HEK293 (cell line): ENCODE results near the gene MGA.

Experiments
- GLIS2 ChIP-seq: fragments of 450-650 bp; formaldehyde crosslinking; IDR thresholded peaks from 2 replicates; pipeline ENCODE4 v1.5.1; 2016; ENCODE audit warnings: missing biosample characterization, missing genetic modification characterization
- KLF17 ChIP-seq: fragments of 450-650 bp; formaldehyde crosslinking; IDR thresholded peaks from 2 replicates; pipeline ENCODE4 v1.5.1; 2016; ENCODE audit warnings: missing biosample characterization, missing genetic modification characterization
- KLF7 ChIP-seq: fragments of 450-650 bp; formaldehyde crosslinking; IDR thresholded peaks from 2 replicates; pipeline ENCODE4 v1.5.1; 2016; ENCODE audit warnings: missing biosample characterization, missing genetic modification characterization, borderline replicate concordance
- OVOL3 ChIP-seq: fragments of 450-650 bp; formaldehyde crosslinking; IDR thresholded peaks from 2 replicates; pipeline ENCODE4 v1.5.1; 2016; ENCODE audit warnings: missing biosample characterization, missing genetic modification characterization
- SP2 ChIP-seq: fragments of 450-650 bp; formaldehyde crosslinking; IDR thresholded peaks from 2 replicates; pipeline ENCODE4 v1.5.1; 2016; ENCODE audit warnings: missing biosample characterization, missing genetic modification characterization
- SP3 ChIP-seq: fragments of 450-650 bp; formaldehyde crosslinking; IDR thresholded peaks from 2 replicates; pipeline ENCODE4 v1.5.1; 2016; ENCODE audit warnings: missing biosample characterization, missing genetic modification characterization
- TRIM28 ChIP-seq: IDR thresholded peaks from 2 replicates; pipeline ENCODE4 v1.6.1; 2011; ENCODE audit warnings: low read length, control low read depth, borderline replicate concordance
- WT1 ChIP-seq: fragments of 450-650 bp; formaldehyde crosslinking; IDR thresholded peaks from 2 replicates; pipeline ENCODE4 v1.5.1; 2016; ENCODE audit warnings: missing biosample characterization, missing genetic modification characterization
- YY2 ChIP-seq: fragments of 450-650 bp; formaldehyde crosslinking; IDR thresholded peaks from 2 replicates; pipeline ENCODE4 v1.5.1; 2016; ENCODE audit warnings: missing biosample characterization, missing genetic modification characterization
- ZBTB17 ChIP-seq: fragments of 450-650 bp; formaldehyde crosslinking; IDR thresholded peaks from 2 replicates; pipeline ENCODE4 v1.5.1; 2016; ENCODE audit warnings: missing biosample characterization, missing genetic modification characterization
- ZBTB8A ChIP-seq: fragments of 450-650 bp; formaldehyde crosslinking; IDR thresholded peaks from 2 replicates; pipeline ENCODE4 v1.5.1; 2016; ENCODE audit warnings: missing biosample characterization, missing genetic modification characterization
- ZNF211 ChIP-seq: fragments of 450-650 bp; formaldehyde crosslinking; IDR thresholded peaks from 2 replicates; pipeline ENCODE4 v1.5.1; 2016; ENCODE audit warnings: low read depth, missing biosample characterization, missing genetic modification characterization
- ZNF221 ChIP-seq: fragments of 450-650 bp; formaldehyde crosslinking; IDR thresholded peaks from 2 replicates; pipeline ENCODE4 v1.5.1; 2017; ENCODE audit warnings: missing biosample characterization, missing genetic modification characterization, borderline replicate concordance
- ZNF324 ChIP-seq: fragments of 450-650 bp; formaldehyde crosslinking; IDR thresholded peaks from 2 replicates; pipeline ENCODE4 v1.5.1; 2016; ENCODE audit warnings: missing biosample characterization, missing genetic modification characterization
- ZNF366 ChIP-seq: fragments of 450-650 bp; formaldehyde crosslinking; conservative IDR thresholded peaks from 2 replicates; pipeline ENCODE4 v1.5.1; 2016; ENCODE audit warnings: missing biosample characterization, missing genetic modification characterization
- ZNF391 ChIP-seq: fragments of 450-650 bp; formaldehyde crosslinking; IDR thresholded peaks from 2 replicates; pipeline ENCODE4 v1.5.1; 2016; ENCODE audit warnings: low read depth, missing biosample characterization, missing genetic modification characterization, borderline replicate concordance
- ZNF394 ChIP-seq: fragments of 450-650 bp; formaldehyde crosslinking; IDR thresholded peaks from 2 replicates; pipeline ENCODE4 v1.5.1; 2016; ENCODE audit warnings: missing biosample characterization, missing genetic modification characterization, mild to moderate bottlenecking, moderate library complexity, borderline replicate concordance
- ZNF510 ChIP-seq: fragments of 450-650 bp; formaldehyde crosslinking; IDR thresholded peaks from 2 replicates; pipeline ENCODE4 v1.5.1; 2018; ENCODE audit warnings: mild to moderate bottlenecking, missing genetic modification characterization, missing biosample characterization; ENCODE audit not compliant: insufficient replicate concordance
- ZNF521 ChIP-seq: fragments of 450-650 bp; formaldehyde crosslinking; IDR thresholded peaks from 2 replicates; pipeline ENCODE4 v1.5.1; 2017; ENCODE audit warnings: missing biosample characterization, mild to moderate bottlenecking, missing genetic modification characterization
- ZNF561 ChIP-seq: fragments of 450-650 bp; IDR thresholded peaks from 2 replicates; pipeline ENCODE4 v1.5.1; 2018; ENCODE audit warnings: missing biosample characterization, missing genetic modification characterization, borderline replicate concordance
- ZNF580 ChIP-seq: fragments of 450-650 bp; formaldehyde crosslinking; IDR thresholded peaks from 2 replicates; pipeline ENCODE4 v1.5.1; 2016; ENCODE audit warnings: missing biosample characterization, missing genetic modification characterization
- ZNF677 ChIP-seq: fragments of 450-650 bp; IDR thresholded peaks from 2 replicates; pipeline ENCODE4 v1.5.0; 2018; ENCODE audit warnings: missing biosample characterization, mild to moderate bottlenecking, missing genetic modification characterization, moderate library complexity
- TF ChIP-seq, protein P1 (sequence below): fragments of 450-650 bp; formaldehyde crosslinking; conservative IDR thresholded peaks from 2 replicates; pipeline ENCODE4 v1.5.1; 2016; ENCODE audit warnings: low read depth, missing biosample characterization, missing genetic modification characterization
- TF ChIP-seq, protein P2 (sequence below): fragments of 450-650 bp; formaldehyde crosslinking; IDR thresholded peaks from 2 replicates; pipeline ENCODE4 v1.5.1; 2016; ENCODE audit warnings: missing biosample characterization, missing genetic modification characterization
- TF ChIP-seq, protein P3 (sequence below): fragments of 450-650 bp; formaldehyde crosslinking; IDR thresholded peaks from 2 replicates; pipeline ENCODE4 v1.5.1; 2016; ENCODE audit warnings: missing biosample characterization, missing genetic modification characterization

The MGA gene

DNA sequence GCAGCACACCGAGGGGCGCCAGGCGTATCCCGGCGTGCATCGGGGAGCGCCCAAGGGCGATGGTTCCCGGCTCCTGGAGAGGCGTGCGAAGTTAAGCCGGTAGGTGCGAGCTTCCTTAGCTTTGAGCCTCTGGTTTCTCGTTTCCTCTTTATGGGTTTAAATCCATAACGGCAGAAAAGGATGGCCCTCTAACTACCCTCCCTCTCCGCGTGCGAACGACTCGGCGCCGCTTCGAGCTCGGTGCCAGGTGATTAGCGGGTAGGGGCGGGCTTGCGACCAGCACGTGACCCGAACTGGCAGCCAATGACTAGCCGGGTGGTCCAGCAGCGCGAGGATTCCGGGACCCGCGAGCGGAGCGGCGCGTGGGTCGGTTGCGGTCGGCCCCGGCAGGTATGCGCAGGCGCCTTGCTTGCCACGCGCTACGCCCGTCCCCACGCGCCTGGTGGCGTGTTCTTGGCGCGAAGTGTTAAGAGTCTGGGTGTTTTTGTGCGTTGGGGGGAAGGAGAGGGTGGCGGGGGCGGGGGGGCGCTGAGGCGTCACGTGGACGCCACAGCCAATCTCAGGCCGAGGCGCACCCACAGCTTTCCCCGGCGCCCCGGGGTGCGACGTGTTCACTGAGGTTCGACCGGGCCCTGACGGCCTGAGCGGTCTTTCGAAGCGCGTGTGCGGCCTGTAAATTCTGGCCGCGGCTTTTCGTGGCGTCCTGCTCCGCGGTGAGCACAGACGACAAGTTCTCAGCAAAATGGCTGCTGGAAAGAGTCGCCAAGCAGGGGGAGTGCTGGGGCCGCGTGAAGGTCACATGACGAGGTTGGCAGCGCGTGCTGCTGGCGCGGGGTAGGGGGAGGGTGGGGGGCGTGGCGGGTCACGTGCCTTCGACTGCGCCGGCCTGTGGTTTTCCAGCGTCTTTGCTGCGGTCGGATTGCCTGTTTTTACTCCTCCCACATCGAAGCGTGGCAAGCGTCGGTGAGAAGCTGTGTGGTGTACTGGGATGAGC lies 38.7 kb upstream of the MGA start (continued):
- TF ChIP-seq, protein P1, sequence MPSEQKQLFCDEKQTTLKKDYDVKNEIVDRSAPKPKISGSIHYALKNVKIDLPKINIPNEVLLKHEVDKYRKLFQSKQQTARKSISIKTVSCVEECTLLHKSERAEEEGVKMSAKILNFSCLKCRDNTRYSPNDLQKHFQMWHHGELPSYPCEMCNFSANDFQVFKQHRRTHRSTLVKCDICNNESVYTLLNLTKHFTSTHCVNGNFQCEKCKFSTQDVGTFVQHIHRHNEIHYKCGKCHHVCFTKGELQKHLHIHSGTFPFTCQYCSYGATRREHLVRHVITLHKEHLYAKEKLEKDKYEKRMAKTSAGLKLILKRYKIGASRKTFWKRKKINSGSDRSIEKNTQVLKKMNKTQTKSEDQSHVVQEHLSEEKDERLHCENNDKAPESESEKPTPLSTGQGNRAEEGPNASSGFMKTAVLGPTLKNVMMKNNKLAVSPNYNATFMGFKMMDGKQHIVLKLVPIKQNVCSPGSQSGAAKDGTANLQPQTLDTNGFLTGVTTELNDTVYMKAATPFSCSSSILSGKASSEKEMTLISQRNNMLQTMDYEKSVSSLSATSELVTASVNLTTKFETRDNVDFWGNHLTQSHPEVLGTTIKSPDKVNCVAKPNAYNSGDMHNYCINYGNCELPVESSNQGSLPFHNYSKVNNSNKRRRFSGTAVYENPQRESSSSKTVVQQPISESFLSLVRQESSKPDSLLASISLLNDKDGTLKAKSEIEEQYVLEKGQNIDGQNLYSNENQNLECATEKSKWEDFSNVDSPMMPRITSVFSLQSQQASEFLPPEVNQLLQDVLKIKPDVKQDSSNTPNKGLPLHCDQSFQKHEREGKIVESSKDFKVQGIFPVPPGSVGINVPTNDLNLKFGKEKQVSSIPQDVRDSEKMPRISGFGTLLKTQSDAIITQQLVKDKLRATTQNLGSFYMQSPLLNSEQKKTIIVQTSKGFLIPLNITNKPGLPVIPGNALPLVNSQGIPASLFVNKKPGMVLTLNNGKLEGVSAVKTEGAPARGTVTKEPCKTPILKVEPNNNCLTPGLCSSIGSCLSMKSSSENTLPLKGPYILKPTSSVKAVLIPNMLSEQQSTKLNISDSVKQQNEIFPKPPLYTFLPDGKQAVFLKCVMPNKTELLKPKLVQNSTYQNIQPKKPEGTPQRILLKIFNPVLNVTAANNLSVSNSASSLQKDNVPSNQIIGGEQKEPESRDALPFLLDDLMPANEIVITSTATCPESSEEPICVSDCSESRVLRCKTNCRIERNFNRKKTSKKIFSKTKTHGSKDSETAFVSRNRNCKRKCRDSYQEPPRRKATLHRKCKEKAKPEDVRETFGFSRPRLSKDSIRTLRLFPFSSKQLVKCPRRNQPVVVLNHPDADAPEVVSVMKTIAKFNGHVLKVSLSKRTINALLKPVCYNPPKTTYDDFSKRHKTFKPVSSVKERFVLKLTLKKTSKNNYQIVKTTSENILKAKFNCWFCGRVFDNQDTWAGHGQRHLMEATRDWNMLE (tag by site-specific recombination): no peak
- TF ChIP-seq SP2 (tag by site-specific recombination) (peak; percentile 68), WT1 (tag by site-specific recombination) (peak; percentile 35; the same call in 1 of the 2 replicates), YY2 (peak; percentile 43; the same call in 1 of the 2 replicates), ZNF366 (tag by site-specific recombination) (0 out of 2 replicates have a peak, but pooled peaks have one; percentile 17), ZNF561 (tag by site-specific recombination) (peak; percentile 65; the same call in 1 of the 2 replicates), ZBTB8A (peak; percentile 97), ZNF391 (peak; percentile 40; the same call in 1 of the 2 replicates), KLF17 (tag by site-specific recombination) (peak; percentile 47; the same call in 1 of the 2 replicates), KLF7 (peak; percentile 38; the same call in 1 of the 2 replicates), SP3 (peak; percentile 70), ZNF677 (tag by site-specific recombination) (no peak), ZNF521 (tag by site-specific recombination) (no peak), ZNF324 (tag by site-specific recombination) (peak; percentile 74), ZNF510 (tag by site-specific recombination) (no peak), ZNF221 (tag by site-specific recombination) (no peak), TRIM28 (no peak), ZNF211 (tag by site-specific recombination) (peak; percentile 66; the same call in 1 of the 2 replicates), ZNF580 (tag by site-specific recombination) (peak; percentile 68), ZBTB17 (peak; percentile 84), OVOL3 (tag by site-specific recombination) (peak; percentile 53; the same call in 1 of the 2 replicates), ZNF394 (tag by site-specific recombination) (peak; percentile 40; the same call in 1 of the 2 replicates), GLIS2 (tag by site-specific recombination) (peak; percentile 76; the same call in 1 of the 2 replicates)
- TF ChIP-seq, protein P2, sequence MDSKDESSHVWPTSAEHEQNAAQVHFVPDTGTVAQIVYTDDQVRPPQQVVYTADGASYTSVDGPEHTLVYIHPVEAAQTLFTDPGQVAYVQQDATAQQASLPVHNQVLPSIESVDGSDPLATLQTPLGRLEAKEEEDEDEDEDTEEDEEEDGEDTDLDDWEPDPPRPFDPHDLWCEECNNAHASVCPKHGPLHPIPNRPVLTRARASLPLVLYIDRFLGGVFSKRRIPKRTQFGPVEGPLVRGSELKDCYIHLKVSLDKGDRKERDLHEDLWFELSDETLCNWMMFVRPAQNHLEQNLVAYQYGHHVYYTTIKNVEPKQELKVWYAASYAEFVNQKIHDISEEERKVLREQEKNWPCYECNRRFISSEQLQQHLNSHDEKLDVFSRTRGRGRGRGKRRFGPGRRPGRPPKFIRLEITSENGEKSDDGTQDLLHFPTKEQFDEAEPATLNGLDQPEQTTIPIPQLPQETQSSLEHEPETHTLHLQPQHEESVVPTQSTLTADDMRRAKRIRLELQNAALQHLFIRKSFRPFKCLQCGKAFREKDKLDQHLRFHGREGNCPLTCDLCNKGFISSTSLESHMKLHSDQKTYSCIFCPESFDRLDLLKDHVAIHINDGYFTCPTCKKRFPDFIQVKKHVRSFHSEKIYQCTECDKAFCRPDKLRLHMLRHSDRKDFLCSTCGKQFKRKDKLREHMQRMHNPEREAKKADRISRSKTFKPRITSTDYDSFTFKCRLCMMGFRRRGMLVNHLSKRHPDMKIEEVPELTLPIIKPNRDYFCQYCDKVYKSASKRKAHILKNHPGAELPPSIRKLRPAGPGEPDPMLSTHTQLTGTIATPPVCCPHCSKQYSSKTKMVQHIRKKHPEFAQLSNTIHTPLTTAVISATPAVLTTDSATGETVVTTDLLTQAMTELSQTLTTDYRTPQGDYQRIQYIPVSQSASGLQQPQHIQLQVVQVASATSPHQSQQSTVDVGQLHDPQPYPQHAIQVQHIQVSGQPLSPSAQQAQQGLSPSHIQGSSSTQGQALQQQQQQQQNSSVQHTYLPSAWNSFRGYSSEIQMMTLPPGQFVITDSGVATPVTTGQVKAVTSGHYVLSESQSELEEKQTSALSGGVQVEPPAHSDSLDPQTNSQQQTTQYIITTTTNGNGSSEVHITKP: 0 out of 2 replicates have a peak, but pooled peaks have one; percentile 4
- TF ChIP-seq, protein P3, sequence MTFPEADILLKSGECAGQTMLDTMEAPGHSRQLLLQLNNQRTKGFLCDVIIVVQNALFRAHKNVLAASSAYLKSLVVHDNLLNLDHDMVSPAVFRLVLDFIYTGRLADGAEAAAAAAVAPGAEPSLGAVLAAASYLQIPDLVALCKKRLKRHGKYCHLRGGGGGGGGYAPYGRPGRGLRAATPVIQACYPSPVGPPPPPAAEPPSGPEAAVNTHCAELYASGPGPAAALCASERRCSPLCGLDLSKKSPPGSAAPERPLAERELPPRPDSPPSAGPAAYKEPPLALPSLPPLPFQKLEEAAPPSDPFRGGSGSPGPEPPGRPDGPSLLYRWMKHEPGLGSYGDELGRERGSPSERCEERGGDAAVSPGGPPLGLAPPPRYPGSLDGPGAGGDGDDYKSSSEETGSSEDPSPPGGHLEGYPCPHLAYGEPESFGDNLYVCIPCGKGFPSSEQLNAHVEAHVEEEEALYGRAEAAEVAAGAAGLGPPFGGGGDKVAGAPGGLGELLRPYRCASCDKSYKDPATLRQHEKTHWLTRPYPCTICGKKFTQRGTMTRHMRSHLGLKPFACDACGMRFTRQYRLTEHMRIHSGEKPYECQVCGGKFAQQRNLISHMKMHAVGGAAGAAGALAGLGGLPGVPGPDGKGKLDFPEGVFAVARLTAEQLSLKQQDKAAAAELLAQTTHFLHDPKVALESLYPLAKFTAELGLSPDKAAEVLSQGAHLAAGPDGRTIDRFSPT: peak; percentile 97
